CD8-positive, alpha-beta memory T cell (primary cell): ENCODE results near the gene ASAP3. TPM values are rescaled to one million over a fixed set of nuclear protein-coding genes. Genes with fewer than 3 reads are reported as not detected.

Experiments
- CTCF ChIA-PET: fragments of 350-600 bp; sonication (Branson Sonifier 250); formaldehyde crosslinking; loops from one replicate; lab custom pipeline; 2021; ENCODE audit warnings: antibody characterized with exemption; lab: Charles Lee
- POLR2A ChIA-PET: fragments of 350-600 bp; sonication (Branson Sonifier 250); formaldehyde crosslinking; loops from one replicate; lab custom pipeline; 2021; ENCODE audit warnings: antibody characterized with exemption; lab: Charles Lee
- DNase-seq, 5 donors: peaks; one replicate each; pipeline versions ENCODE4 v3.0.0 to v3.0.0-alpha.2; 2020 to 2022; ENCODE audit warnings: mixed read lengths in 1 of 5
- H3K27ac ChIP-seq: one replicate; pipeline ENCODE4 v1.7.0; 2013; ENCODE audit warnings: low read depth, mild to moderate bottlenecking, low read length, moderate library complexity
- H3K27me3 ChIP-seq: 2 replicates; pipeline ENCODE4 v1.7.0; 2013; ENCODE audit warnings: low read length, mild to moderate bottlenecking; ENCODE audit not compliant: insufficient read depth, poor library complexity, severe bottlenecking
- H3K36me3 ChIP-seq: 2 replicates; pipeline ENCODE4 v1.7.0; 2013; ENCODE audit warnings: mild to moderate bottlenecking, low read length, moderate library complexity; ENCODE audit not compliant: insufficient read depth
- H3K4me1 ChIP-seq: 2 replicates; pipeline ENCODE4 v1.7.0; 2013; ENCODE audit warnings: mild to moderate bottlenecking, low read length, moderate library complexity; ENCODE audit not compliant: insufficient read depth
- H3K4me3 ChIP-seq: 2 replicates; pipeline ENCODE4 v1.7.0; 2013; ENCODE audit warnings: mild to moderate bottlenecking, low read length
- H3K9me3 ChIP-seq: 2 replicates; pipeline ENCODE4 v1.7.0; 2013; ENCODE audit warnings: mild to moderate bottlenecking, low read length
- H3K27ac Mint-ChIP-seq, 8 donors: one replicate each; pipeline ENCODE4 v1.8.0; 2020 to 2021; ENCODE audit warnings: mixed read lengths in 8 of 8, mild to moderate bottlenecking in 6 of 8, inconsistent platforms in 3 of 8, moderate library complexity in 3 of 8
- H3K27me3 Mint-ChIP-seq, 2 donors: one replicate each; pipeline ENCODE4 v1.8.0; 2020 to 2021; ENCODE audit warnings: mixed read lengths in 2 of 2, mild to moderate bottlenecking in 1 of 2, moderate library complexity in 1 of 2
- H3K36me3 Mint-ChIP-seq, 3 donors: one replicate each; pipeline ENCODE4 v1.8.0; 2020 to 2021; ENCODE audit warnings: mixed read lengths in 3 of 3, inconsistent platforms in 1 of 3, mild to moderate bottlenecking in 1 of 3
- H3K4me1 Mint-ChIP-seq, 3 donors: one replicate each; pipeline ENCODE4 v1.8.0; 2020 to 2021; ENCODE audit warnings: mixed read lengths in 3 of 3, inconsistent platforms in 1 of 3, mild to moderate bottlenecking in 1 of 3
- H3K4me3 Mint-ChIP-seq, 7 donors: one replicate each; pipeline ENCODE4 v1.8.0; 2020 to 2021; ENCODE audit warnings: mixed read lengths in 7 of 7, mild to moderate bottlenecking in 6 of 7, moderate library complexity in 4 of 7, inconsistent platforms in 2 of 7
- H3K9me3 Mint-ChIP-seq, 5 donors: one replicate each; pipeline ENCODE4 v1.8.0; 2020 to 2022; ENCODE audit warnings: mixed read lengths in 5 of 5, mild to moderate bottlenecking in 3 of 5, moderate library complexity in 2 of 5, inconsistent platforms in 1 of 5
- polyA plus RNA-seq: library from polyadenylated mRNA; unstranded; fragments of 300-500 nt; fragmentation: Illumina TruSeq; gene quantifications from one replicate; pipeline ENCODE4 v1.2.3, GENCODE V29; 2021
- total RNA-seq, 2 experiments: library from RNA; stranded (reverse); gene quantifications; one replicate each; pipeline ENCODE4 v1.2.3, GENCODE V29; 2021

ASAP3 gene
- total and polyA plus RNA-seq, 3 experiments from 2014 or later = 0.33 to 0.78 (median 0.62) TPM

DNA sequence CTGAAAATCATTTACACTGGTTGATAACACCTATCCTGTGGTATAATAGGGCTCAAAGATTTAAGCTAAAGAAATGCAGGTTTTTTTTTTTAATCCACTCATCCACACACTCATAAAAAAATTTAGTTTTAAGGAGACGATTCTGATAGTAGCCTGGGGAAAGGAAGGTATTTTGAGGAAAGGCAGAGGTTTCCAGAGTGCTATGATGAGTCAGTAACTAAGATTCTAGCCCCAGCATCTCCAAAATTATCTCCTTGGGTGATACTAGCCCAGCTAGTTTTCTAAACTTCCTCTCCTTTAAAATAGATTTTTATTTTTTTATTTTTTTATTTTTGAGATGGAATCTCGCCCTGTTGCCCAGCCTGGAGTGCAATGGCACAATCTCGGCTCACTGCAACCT lies 20.7 kb downstream of the ASAP3 start:
- Histone ChIP-seq H3K27ac (no peak overlapping the region), H3K4me3 (no peak overlapping the region), H3K36me3 (no peaks in the 10 kb centered on the region), H3K4me1 (no peaks in the 10 kb centered on the region), H3K9me3 (no peaks in the 10 kb centered on the region), H3K27me3 (no peaks in the 10 kb centered on the region)
- no peaks in the 10 kb centered on the region for H3K9me3 Mint-ChIP-seq
- no peaks in the 10 kb centered on the region for H3K4me1 Mint-ChIP-seq
- no peak overlapping the region for H3K4me3 Mint-ChIP-seq
- DNase-seq = no peak
- peaks cover 5 to 19% of the 10 kb centered on the region in 2 donors for H3K27me3 Mint-ChIP-seq
- H3K27ac Mint-ChIP-seq = no peak overlapping the region
- ChIA-PET CTCF (no interaction called here), POLR2A (no interaction called here)
- H3K36me3 Mint-ChIP-seq = no peaks in the 10 kb centered on the region

DNA sequence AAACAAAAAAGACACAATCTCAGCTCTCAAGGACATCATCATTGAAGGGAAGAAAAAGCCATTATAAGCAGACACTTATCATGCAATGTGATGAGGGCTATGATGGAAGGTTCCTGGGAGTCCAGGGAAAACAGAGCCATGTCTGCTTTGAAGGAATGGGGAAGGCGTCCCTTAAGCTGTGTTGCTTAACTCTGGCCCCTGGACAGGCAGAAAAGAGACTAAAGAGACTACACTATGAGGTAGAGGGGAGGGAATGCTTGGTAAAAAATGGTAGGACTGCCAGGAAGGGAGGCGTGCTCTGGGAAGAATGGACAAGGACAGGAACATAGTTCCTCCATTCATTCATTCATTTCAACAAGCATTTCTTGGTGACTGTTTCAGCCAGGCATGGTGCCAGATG lies 21.2 kb downstream of the ASAP3 start:
- POLR2A ChIA-PET = no interaction called here
- Mint-ChIP-seq H3K4me3 (no peak overlapping the region), H3K4me1 (no peaks in the 10 kb centered on the region), H3K9me3 (no peaks in the 10 kb centered on the region), H3K36me3 (no peaks in the 10 kb centered on the region), H3K27me3 (peaks cover 8 to 23% of the 10 kb centered on the region in 2 donors), H3K27ac (peak overlapping the region in 1 of 8 donors; percentile 84)
- H3K27ac ChIP-seq = no peak overlapping the region
- no peak overlapping the region for H3K4me3 ChIP-seq
- DNase-seq = no peak
- no peaks in the 10 kb centered on the region for H3K9me3 ChIP-seq
- H3K4me1 ChIP-seq = no peaks in the 10 kb centered on the region
- no peaks in the 10 kb centered on the region for H3K36me3 ChIP-seq
- CTCF ChIA-PET = no interaction called here
- H3K27me3 ChIP-seq = no peaks in the 10 kb centered on the region

DNA sequence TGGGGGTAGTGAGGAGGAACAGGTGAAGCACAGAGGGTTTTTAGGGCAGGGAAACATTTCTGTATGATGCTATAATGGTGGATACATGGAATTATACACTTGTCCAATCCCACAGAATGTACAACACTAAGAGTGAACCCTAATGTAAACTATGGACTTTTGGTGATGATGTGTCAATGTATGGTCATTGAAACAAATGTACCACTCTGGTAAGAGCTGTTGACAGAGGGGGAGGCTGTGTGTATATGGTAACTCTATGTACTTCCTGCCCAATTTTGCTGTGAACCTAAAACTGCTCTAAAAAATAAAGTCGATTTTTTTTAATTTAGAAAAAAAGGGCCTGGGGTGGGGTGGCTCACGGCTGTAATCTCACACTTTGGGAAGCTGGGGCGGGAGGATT lies 22.9 kb downstream of the ASAP3 start:
- CTCF ChIA-PET = no interaction called here
- Mint-ChIP-seq H3K27me3 (peaks cover 8 to 35% of the 10 kb centered on the region in 2 donors), H3K4me3 (no peak overlapping the region), H3K36me3 (peaks cover 0 to 4% (median 0%) of the 10 kb centered on the region in 3 donors), H3K9me3 (no peaks in the 10 kb centered on the region), H3K4me1 (peaks cover 5% of the 10 kb centered on the region in 3 donors), H3K27ac (no peak overlapping the region)
- no peaks in the 10 kb centered on the region for H3K4me1 ChIP-seq
- no peak overlapping the region for H3K27ac ChIP-seq
- H3K9me3 ChIP-seq = no peaks in the 10 kb centered on the region
- POLR2A ChIA-PET = no interaction called here
- no peak for DNase-seq
- H3K4me3 ChIP-seq = no peak overlapping the region
- H3K27me3 ChIP-seq = no peaks in the 10 kb centered on the region
- no peaks in the 10 kb centered on the region for H3K36me3 ChIP-seq

DNA sequence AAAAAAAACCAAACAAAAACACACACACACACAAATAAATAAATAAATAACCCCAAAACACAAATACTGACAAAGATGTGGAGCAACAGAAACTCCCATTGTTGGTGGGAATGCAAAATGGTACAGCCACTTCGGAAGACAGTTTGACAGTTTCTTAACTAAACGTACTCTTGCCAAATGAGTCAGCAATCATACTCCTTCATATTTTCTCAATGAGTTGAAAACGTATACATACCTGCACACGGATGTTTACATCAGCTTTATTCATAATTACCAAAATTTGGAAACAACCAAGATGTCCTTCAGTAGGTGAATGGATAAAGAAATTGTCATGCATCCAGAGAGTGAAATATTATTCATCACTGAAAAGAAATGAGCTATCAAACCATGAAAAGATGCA lies 23.5 kb downstream of the ASAP3 start:
- Mint-ChIP-seq H3K27me3 (peaks cover 5 to 38% of the 10 kb centered on the region in 2 donors), H3K36me3 (peaks cover 0 to 4% (median 0%) of the 10 kb centered on the region in 3 donors), H3K4me3 (no peak overlapping the region), H3K9me3 (no peaks in the 10 kb centered on the region), H3K27ac (no peak overlapping the region), H3K4me1 (peaks cover 6 to 7% (median 6%) of the 10 kb centered on the region in 3 donors)
- Histone ChIP-seq H3K4me3 (no peak overlapping the region), H3K9me3 (no peaks in the 10 kb centered on the region), H3K4me1 (no peaks in the 10 kb centered on the region), H3K27ac (no peak overlapping the region), H3K27me3 (no peaks in the 10 kb centered on the region), H3K36me3 (no peaks in the 10 kb centered on the region)
- ChIA-PET POLR2A (no interaction called here), CTCF (no interaction called here)
- DNase-seq = no peak

DNA sequence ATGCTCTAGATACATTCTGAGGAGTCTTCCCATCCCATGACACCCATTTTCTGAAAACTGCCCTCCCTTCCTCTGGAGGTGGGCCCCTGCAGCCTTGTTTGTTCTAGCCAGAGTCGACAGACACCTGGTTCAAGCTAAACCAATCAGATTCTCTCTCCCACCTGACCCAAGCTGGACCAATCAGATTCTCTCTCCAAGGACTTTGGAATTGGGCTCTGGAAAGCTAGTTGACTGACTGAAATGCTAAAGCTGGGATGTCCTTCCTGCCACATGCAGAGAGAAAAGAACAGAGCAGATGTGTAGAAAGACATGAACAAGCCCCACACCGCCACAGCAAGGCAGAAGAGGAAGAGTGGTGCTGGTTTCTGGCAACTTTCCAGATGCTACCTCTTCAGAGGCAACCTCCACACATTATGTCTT lies 24.6 kb downstream of the ASAP3 start:
- Mint-ChIP-seq H3K4me3 (no peak overlapping the region), H3K27me3 (peaks cover 11 to 42% of the 10 kb centered on the region in 2 donors), H3K27ac (no peak overlapping the region), H3K36me3 (peaks cover 0 to 9% (median 0%) of the 10 kb centered on the region in 3 donors), H3K9me3 (no peaks in the 10 kb centered on the region), H3K4me1 (peaks cover 6 to 8% (median 7%) of the 10 kb centered on the region in 3 donors)
- H3K4me3 ChIP-seq = no peak overlapping the region
- H3K27ac ChIP-seq = no peak overlapping the region
- ChIA-PET POLR2A (no interaction called here), CTCF (no interaction called here)
- H3K4me1 ChIP-seq = no peaks in the 10 kb centered on the region
- H3K27me3 ChIP-seq = no peaks in the 10 kb centered on the region
- no peaks in the 10 kb centered on the region for H3K9me3 ChIP-seq
- no peaks in the 10 kb centered on the region for H3K36me3 ChIP-seq
- no peak for DNase-seq

DNA sequence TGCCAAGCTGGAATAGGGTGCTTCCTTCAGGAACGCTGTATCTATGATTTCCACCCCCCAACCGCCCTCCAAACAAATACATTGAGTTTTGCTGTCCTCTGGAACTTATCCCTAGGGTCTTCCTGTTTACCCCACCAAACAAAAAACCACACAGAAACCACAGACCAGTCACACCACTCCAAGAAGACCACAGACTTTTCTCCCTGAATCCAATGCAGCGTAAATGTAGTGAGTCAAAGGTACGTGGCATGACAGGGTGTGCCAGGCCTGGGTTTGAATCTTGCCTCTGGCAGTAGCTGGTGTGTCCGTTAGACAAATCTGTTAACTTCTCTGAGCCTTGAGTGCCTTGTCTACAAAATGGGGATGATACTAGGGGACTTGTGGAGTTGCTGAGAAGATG lies 27.8 kb downstream of the ASAP3 start:
- Histone ChIP-seq H3K36me3 (no peaks in the 10 kb centered on the region), H3K4me1 (peaks cover 14% of the 10 kb centered on the region), H3K9me3 (no peaks in the 10 kb centered on the region), H3K27ac (no peak overlapping the region), H3K27me3 (no peaks in the 10 kb centered on the region), H3K4me3 (no peak overlapping the region)
- DNase-seq = no peak
- Mint-ChIP-seq H3K27me3 (peaks cover 13 to 37% of the 10 kb centered on the region in 2 donors), H3K36me3 (peaks cover 0 to 9% (median 0%) of the 10 kb centered on the region in 3 donors), H3K27ac (peak overlapping the region in 2 of 8 donors; percentile 68 to 73), H3K9me3 (no peaks in the 10 kb centered on the region), H3K4me1 (peaks cover 23 to 27% (median 23%) of the 10 kb centered on the region in 3 donors), H3K4me3 (no peak overlapping the region)
- CTCF ChIA-PET = interaction anchor here (1.3 kb wide), 1 partner anchor 41 kb away, joined by 4 read pairs; no protein-coding TSS in a partner anchor
- POLR2A ChIA-PET = no interaction called here

DNA sequence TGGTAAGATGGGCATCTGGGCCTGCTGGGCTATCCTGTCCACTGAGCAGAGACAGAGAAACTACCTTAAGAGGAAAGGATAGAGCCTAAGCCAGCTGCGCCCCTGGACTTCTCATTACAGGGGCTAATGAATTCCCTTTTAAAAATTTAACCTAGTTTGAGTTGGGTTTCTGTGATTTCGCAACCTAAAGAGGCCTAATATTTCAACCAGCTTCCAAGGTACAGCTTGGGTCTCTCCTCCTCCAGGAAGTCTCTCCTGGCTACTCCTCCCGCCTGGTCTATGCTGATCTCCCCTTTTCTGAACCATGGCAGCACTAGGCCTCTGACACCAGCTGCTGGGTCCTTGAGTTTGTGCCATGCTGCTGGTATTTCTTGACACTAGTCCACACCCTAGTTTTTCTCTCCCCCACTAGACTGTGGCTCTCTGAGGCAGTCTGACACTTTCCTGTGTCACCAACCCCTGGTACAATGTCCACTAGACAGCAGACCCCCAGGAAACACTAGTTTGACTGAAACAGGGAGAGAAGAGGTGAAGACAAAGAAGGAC lies 30.5 kb downstream of the ASAP3 start:
- Mint-ChIP-seq H3K4me1 (peaks cover 23 to 27% (median 23%) of the 10 kb centered on the region in 3 donors), H3K4me3 (no peak overlapping the region), H3K9me3 (no peaks in the 10 kb centered on the region), H3K27me3 (peaks cover 13 to 28% of the 10 kb centered on the region in 2 donors), H3K36me3 (peaks cover 0 to 9% (median 0%) of the 10 kb centered on the region in 3 donors), H3K27ac (no peak overlapping the region)
- no peaks in the 10 kb centered on the region for H3K9me3 ChIP-seq
- ChIA-PET CTCF (no interaction called here), POLR2A (no interaction called here)
- no peaks in the 10 kb centered on the region for H3K27me3 ChIP-seq
- peaks cover 17% of the 10 kb centered on the region for H3K4me1 ChIP-seq
- DNase-seq = no peak
- no peak overlapping the region for H3K4me3 ChIP-seq
- no peak overlapping the region for H3K27ac ChIP-seq
- H3K36me3 ChIP-seq = no peaks in the 10 kb centered on the region

DNA sequence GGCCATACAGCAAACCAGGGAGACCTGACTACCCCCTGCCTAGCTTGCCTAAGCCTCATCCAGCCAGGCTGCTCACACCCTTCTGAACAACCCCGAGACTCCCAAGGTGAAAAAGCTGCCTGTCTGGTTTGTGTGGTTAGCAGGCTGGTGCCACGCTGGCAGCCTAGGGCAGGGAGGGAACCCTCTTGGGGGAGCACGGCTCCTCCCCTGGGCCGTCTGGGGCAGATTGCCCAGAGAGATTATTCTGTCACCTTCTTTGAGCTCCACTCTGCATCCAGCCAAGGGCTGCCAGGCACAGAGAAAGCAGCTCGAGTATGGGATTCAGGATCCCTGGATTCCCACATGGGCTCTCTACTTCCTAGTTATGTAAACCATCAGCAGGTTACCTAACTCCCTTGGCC lies 32.0 kb downstream of the ASAP3 start:
- DNase-seq = peak; percentile 33 to 70 (median 56)
- Histone ChIP-seq H3K4me3 (no peak overlapping the region), H3K27ac (no peak overlapping the region), H3K27me3 (no peaks in the 10 kb centered on the region), H3K9me3 (no peaks in the 10 kb centered on the region), H3K4me1 (peaks cover 17% of the 10 kb centered on the region), H3K36me3 (no peaks in the 10 kb centered on the region)
- H3K9me3 Mint-ChIP-seq = no peaks in the 10 kb centered on the region
- CTCF ChIA-PET = interaction anchor here (0.9 to 1.1 kb wide), 2 partner anchors 9 to 45 kb away, joined by 3 read pairs; no protein-coding TSS in a partner anchor
- POLR2A ChIA-PET = no interaction called here
- peaks cover 8 to 22% of the 10 kb centered on the region in 2 donors for H3K27me3 Mint-ChIP-seq
- peaks cover 0 to 9% (median 0%) of the 10 kb centered on the region in 3 donors for H3K36me3 Mint-ChIP-seq
- H3K4me3 Mint-ChIP-seq = peak overlapping the region in 4 of 7 donors; percentile 9 to 60 (median 33)
- H3K4me1 Mint-ChIP-seq = peaks cover 23 to 27% (median 23%) of the 10 kb centered on the region in 3 donors
- H3K27ac Mint-ChIP-seq = peak overlapping the region in 6 of 8 donors; percentile 24 to 62 (median 47)
